Measurements from ENCODE around the gene OVCA2.

OVCA2 gene

GRCh38 chr17:2035541-2036488 is 6.0 kb upstream of the OVCA2 start:
- no peak for DNase-seq

GRCh38 chr17:2037155-2037554 is 4.7 kb upstream of the OVCA2 start:
- no peak for DNase-seq

- no peak for DNase-seq
Measured at GRCh38 chr17:2040219-2040827, 1.5 kb upstream of the OVCA2 start.

- no peak for DNase-seq
Measured at GRCh38 chr17:2040942-2041560, 771 bp upstream of the OVCA2 start.

GRCh38 chr17:2042390-2042847 is 597 bp downstream of the OVCA2 start:
- DNase-seq, result no peak

GRCh38 chr17:2042933-2043332 is 1.1 kb downstream of the OVCA2 start:
- no peak for DNase-seq

GRCh38 chr17:2043785-2044184 is 2.0 kb downstream of the OVCA2 start:
- no peak for DNase-seq

- DNase-seq, result no peak
Measured at GRCh38 chr17:2044263-2044894, 2.6 kb downstream of the OVCA2 start.

GRCh38 chr17:2047590-2047989 is 5.8 kb downstream of the OVCA2 start:
- DNase-seq, result no peak

- DNase-seq, result no peak
Measured at GRCh38 chr17:2048805-2049204, 7.0 kb downstream of the OVCA2 start.

- no peak for DNase-seq
Measured at GRCh38 chr17:2049333-2050299, 7.8 kb downstream of the OVCA2 start.

GRCh38 chr17:2050300-2051060 is 8.7 kb downstream of the OVCA2 start:
- DNase-seq, result no peak

GRCh38 chr17:2051061-2051932 is 9.5 kb downstream of the OVCA2 start:
- no peak for DNase-seq

GRCh38 chr17:2051933-2052559 is 10.2 kb downstream of the OVCA2 start:
- no peak for DNase-seq

GRCh38 chr17:2053380-2054261 is 11.8 kb downstream of the OVCA2 start:
- no peak for DNase-seq

- no peak for DNase-seq
Measured at GRCh38 chr17:2054262-2054511, 12.4 kb downstream of the OVCA2 start.

GRCh38 chr17:2054512-2055291 is 12.9 kb downstream of the OVCA2 start, which contains the start of gene HIC1:
HIC1 (plus strand) TSS chr17:2055103; CDS start chr17:2056691, 1,588 bp downstream.
- peak; percentile 35 for DNase-seq

All from KG1 (cell line).